CD14-positive monocyte (primary cell): ENCODE measurements around the gene AQP6. TPM values are rescaled to one million over a fixed set of nuclear protein-coding genes. Genes with fewer than 3 reads are reported as not detected.

Experiments used
- DNase-seq, 3 donors: peaks; one replicate each; pipeline ENCODE4 v3.0.0-alpha.2; 2011 to 2022
- H2AFZ ChIP-seq: 2 replicates; pipeline ENCODE4 v1.6.0; 2012; ENCODE audit warnings: mild to moderate bottlenecking, low read depth, low read length, inconsistent platforms; ENCODE audit not compliant: insufficient read depth, poor library complexity, severe bottlenecking
- H3K27ac ChIP-seq, 2 donors: 1 replicate in 1 of 2; 2 replicates in 1 of 2; pipeline ENCODE4 v1.5.1; 2012 to 2013; ENCODE audit warnings: low read length in 2 of 2, control low read depth in 1 of 2, inconsistent platforms in 1 of 2, low read depth in 1 of 2, mild to moderate bottlenecking in 1 of 2
- H3K27me3 ChIP-seq, 2 donors: one replicate each; pipeline versions ENCODE4 v1.6.0 to v1.6.1; 2011 to 2013; ENCODE audit warnings: low read length in 2 of 2; ENCODE audit not compliant: control insufficient read depth in 2 of 2, insufficient read depth in 2 of 2
- H3K36me3 ChIP-seq, 2 donors: replicated peaks in 1 of 2; 1 replicate in 1 of 2; 2 replicates in 1 of 2; pipeline versions ENCODE4 v1.5.1 to v1.6.1; 2012 to 2013; ENCODE audit warnings: low read length in 2 of 2, control low read depth in 1 of 2, inconsistent platforms in 1 of 2, mild to moderate bottlenecking in 1 of 2; ENCODE audit not compliant: insufficient read depth in 2 of 2, control insufficient read depth in 1 of 2
- H3K4me1 ChIP-seq, 2 donors: 1 replicate in 1 of 2; 2 replicates in 1 of 2; pipeline versions ENCODE4 v1.5.1 to v1.6.1; 2012 to 2013; ENCODE audit warnings: low read length in 2 of 2, control low read depth in 1 of 2, inconsistent platforms in 1 of 2, mild to moderate bottlenecking in 1 of 2, moderate library complexity in 1 of 2; ENCODE audit not compliant: insufficient read depth in 2 of 2, control insufficient read depth in 1 of 2
- H3K4me2 ChIP-seq: replicated peaks from 2 replicates; pipeline ENCODE3; 2012; ENCODE audit warnings: low read length, moderate library complexity, mild to moderate bottlenecking; ENCODE audit not compliant: poor library complexity, severe bottlenecking; ENCODE audit errors: extremely low read depth
- H3K4me3 ChIP-seq, 3 experiments: fragments of 200-600 bp in 1 of 3; sonication (generic) in 1 of 3; replicated peaks in 1 of 3; 1 replicate in 2 of 3; 2 replicates in 1 of 3; pipeline ENCODE4 v1.5.1; 2011 to 2013; ENCODE audit warnings: low read length in 3 of 3, mild to moderate bottlenecking in 3 of 3, control low read depth in 2 of 3, low read depth in 2 of 3, inconsistent platforms in 1 of 3, moderate library complexity in 1 of 3
- H3K79me2 ChIP-seq: 2 replicates; pipeline ENCODE4 v1.6.0; 2012; ENCODE audit warnings: mild to moderate bottlenecking, control low read depth, inconsistent platforms, low read length, moderate library complexity; ENCODE audit not compliant: insufficient read depth
- H3K9ac ChIP-seq: 2 replicates; pipeline ENCODE4 v1.6.0; 2017; ENCODE audit warnings: low read length, mild to moderate bottlenecking; ENCODE audit not compliant: insufficient read depth, poor library complexity, severe bottlenecking
- H3K9me3 ChIP-seq, 2 donors: replicated peaks in 1 of 2; 1 replicate in 1 of 2; 2 replicates in 1 of 2; pipeline versions ENCODE4 v1.5.1 to v1.6.1; 2012 to 2013; ENCODE audit warnings: low read length in 2 of 2, control low read depth in 1 of 2; ENCODE audit not compliant: control insufficient read depth in 1 of 2, insufficient read depth in 1 of 2
- H4K20me1 ChIP-seq: 2 replicates; pipeline ENCODE4 v1.6.0; 2012; ENCODE audit warnings: mild to moderate bottlenecking, low read length, control low read depth, moderate library complexity; ENCODE audit not compliant: insufficient read depth
- H3K27ac Mint-ChIP-seq, 7 donors: one replicate each; pipeline ENCODE4 v1.8.0; 2020; ENCODE audit warnings: mild to moderate bottlenecking in 7 of 7, mixed read lengths in 7 of 7, moderate library complexity in 6 of 7, inconsistent platforms in 2 of 7
- H3K27me3 Mint-ChIP-seq, 3 donors: one replicate each; pipeline ENCODE4 v1.8.0; 2021 to 2022; ENCODE audit warnings: low read depth in 3 of 3, mild to moderate bottlenecking in 3 of 3, mixed read lengths in 3 of 3, moderate library complexity in 3 of 3, inconsistent platforms in 1 of 3
- H3K36me3 Mint-ChIP-seq, 2 donors: one replicate each; pipeline ENCODE4 v1.8.0; 2020; ENCODE audit warnings: mixed read lengths in 2 of 2, inconsistent platforms in 1 of 2, mild to moderate bottlenecking in 1 of 2
- H3K4me1 Mint-ChIP-seq: one replicate; pipeline ENCODE4 v1.8.0; 2020; ENCODE audit warnings: mild to moderate bottlenecking, mixed read lengths
- H3K4me3 Mint-ChIP-seq, 2 donors: one replicate each; pipeline ENCODE4 v1.8.0; 2020; ENCODE audit warnings: mild to moderate bottlenecking in 2 of 2, mixed read lengths in 2 of 2, moderate library complexity in 1 of 2
- H3K9me3 Mint-ChIP-seq, 7 donors: one replicate each; pipeline ENCODE4 v1.8.0; 2020 to 2022; ENCODE audit warnings: mixed read lengths in 7 of 7, mild to moderate bottlenecking in 6 of 7, moderate library complexity in 6 of 7, inconsistent platforms in 2 of 7
- CTCF ChIP-seq: fragments of 200-600 bp; IDR thresholded peaks from one replicate; pipeline ENCODE4 v1.8.0; 2022; ENCODE audit warnings: antibody characterized with exemption, mild to moderate bottlenecking
- whole genome bisulfite sequencing: methylation state at CpG from one replicate; pipeline ENCODE4 v1.1.5; 2013; ENCODE audit warnings: missing lambda C conversion rate; ENCODE audit not compliant: insufficient coverage; 5-methylcytosine and 5-hydroxymethylcytosine counted together
- intact Hi-C, 2 donors: fragments of 100-400 bp; cut with micrococcal nuclease; formaldehyde crosslinking; loops; one replicate each; pipeline versions ENCODE4 v1.15.0 to v1.15.1; 2023
- polyA plus RNA-seq, 3 donors: library from polyadenylated mRNA; depleted of rRNA in 1 of 3; unstranded in 2 of 3; stranded (reverse) in 1 of 3; fragments of 300-500 nt in 2 of 3; fragments of >200 nt in 1 of 3; fragmentation: Illumina TruSeq in 2 of 3; gene quantifications; 1 replicate in 2 of 3; 2 replicates in 1 of 3; pipeline ENCODE4 v1.2.3, GENCODE V29; 2012 to 2021

The AQP6 gene
- polyA plus RNA-seq, 3 donors = 0.04 TPM; not detected in 2

DNA sequence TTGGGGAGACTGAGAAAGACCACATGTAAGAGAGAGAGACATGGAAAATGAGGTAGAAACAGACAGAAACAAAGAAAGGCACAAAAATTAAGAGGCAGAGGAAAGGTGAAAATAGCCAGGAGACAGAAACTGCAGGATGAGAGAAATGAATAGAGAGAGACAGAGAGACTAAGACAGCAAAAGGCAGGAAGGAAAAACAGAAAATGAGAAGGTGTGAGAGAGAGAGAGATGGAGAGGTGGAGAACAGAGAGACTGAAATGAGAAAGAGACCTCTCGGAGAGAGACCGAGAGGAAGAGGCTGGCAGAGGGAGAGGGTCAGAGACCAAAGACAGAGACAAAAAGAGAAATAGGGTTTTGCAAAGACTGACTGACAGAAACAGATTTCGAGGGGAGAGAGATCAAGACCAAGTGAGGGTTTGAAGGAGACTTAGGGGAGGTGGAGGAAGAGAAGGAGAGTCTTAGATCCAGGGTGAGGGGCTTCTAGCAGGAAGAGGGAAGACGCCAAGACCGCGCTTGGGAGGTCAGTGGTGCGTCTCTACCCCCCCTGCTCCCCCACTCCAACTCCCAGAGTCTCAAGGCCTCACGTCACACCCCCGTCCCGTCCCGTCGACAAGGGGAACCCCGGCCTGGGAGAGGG is 12.2 kb upstream of the AQP6 start:
- H3K27ac Mint-ChIP-seq = no peak overlapping the region
- intact Hi-C loops = loop anchor here in 1 of 2 donors (10.0 kb wide), 1 partner anchor 214 kb away; no protein-coding TSS in a partner anchor

More for the DNA sequence above, 12.2 kb upstream of the AQP6 start:
- H4K20me1 ChIP-seq = no peaks in the 10 kb centered on the region
- peaks cover 58 to 95% of the 10 kb centered on the region in 2 donors for H3K27me3 ChIP-seq
- DNase-seq = no peak
- H3K36me3 ChIP-seq = no peaks in the 10 kb centered on the region
- Mint-ChIP-seq H3K36me3 (peaks cover 0 to 9% of the 10 kb centered on the region in 2 donors), H3K27me3 (peaks cover 93 to 96% (median 94%) of the 10 kb centered on the region in 3 donors), H3K9me3 (peaks cover 0 to 18% (median 8%) of the 10 kb centered on the region in 7 donors), H3K4me1 (peaks cover 16% of the 10 kb centered on the region), H3K4me3 (peak overlapping the region; percentile 24 to 83)
- no peak for TF ChIP-seq CTCF
- peak overlapping the region; percentile 31 for H3K4me2 ChIP-seq
- H3K9me3 ChIP-seq = peaks cover 0 to 52% of the 10 kb centered on the region in 2 donors
- no peak overlapping the region for H2AFZ ChIP-seq
- 38% methylated on average over 9 of the region's 13 CpGs for WGBS
- no peak overlapping the region for H3K4me3 ChIP-seq
- H3K27ac ChIP-seq = no peak overlapping the region
- peaks cover 10 to 17% of the 10 kb centered on the region in 2 donors for H3K4me1 ChIP-seq
- no peaks in the 10 kb centered on the region for H3K79me2 ChIP-seq
- no peak overlapping the region for H3K9ac ChIP-seq
